Adrenal gland (tissue), 5 donors: ENCODE data around the gene ALAS2.

ENCODE experiments used
- POLR2A ChIP-seq, 2 donors: fragments of 450-650 bp; IDR thresholded peaks; one replicate each; pipeline ENCODE4 v1.6.1; 2017; ENCODE audit warnings: antibody characterized with exemption in 2 of 2, mild to moderate bottlenecking in 2 of 2, moderate library complexity in 1 of 2
- TF ChIP-seq, protein P1 (sequence below), 6 experiments: fragments of 450-650 bp in 4 of 6; fragments of 200-600 bp in 2 of 6; sonication (generic) in 1 of 6; IDR thresholded peaks; 1 replicate in 5 of 6; 2 replicates in 1 of 6; pipeline versions ENCODE4 v1.5.1 to v1.8.0; 2016 to 2021; ENCODE audit warnings: antibody characterized with exemption in 6 of 6, mild to moderate bottlenecking in 2 of 6, moderate library complexity in 1 of 6
- donor health status: DM: no; HTN: no; CAD: no.

GRCh38 chrX:55056820-55057674 lies 26.3 kb upstream of the ALAS2 start:
- TF ChIP-seq, protein P1, sequence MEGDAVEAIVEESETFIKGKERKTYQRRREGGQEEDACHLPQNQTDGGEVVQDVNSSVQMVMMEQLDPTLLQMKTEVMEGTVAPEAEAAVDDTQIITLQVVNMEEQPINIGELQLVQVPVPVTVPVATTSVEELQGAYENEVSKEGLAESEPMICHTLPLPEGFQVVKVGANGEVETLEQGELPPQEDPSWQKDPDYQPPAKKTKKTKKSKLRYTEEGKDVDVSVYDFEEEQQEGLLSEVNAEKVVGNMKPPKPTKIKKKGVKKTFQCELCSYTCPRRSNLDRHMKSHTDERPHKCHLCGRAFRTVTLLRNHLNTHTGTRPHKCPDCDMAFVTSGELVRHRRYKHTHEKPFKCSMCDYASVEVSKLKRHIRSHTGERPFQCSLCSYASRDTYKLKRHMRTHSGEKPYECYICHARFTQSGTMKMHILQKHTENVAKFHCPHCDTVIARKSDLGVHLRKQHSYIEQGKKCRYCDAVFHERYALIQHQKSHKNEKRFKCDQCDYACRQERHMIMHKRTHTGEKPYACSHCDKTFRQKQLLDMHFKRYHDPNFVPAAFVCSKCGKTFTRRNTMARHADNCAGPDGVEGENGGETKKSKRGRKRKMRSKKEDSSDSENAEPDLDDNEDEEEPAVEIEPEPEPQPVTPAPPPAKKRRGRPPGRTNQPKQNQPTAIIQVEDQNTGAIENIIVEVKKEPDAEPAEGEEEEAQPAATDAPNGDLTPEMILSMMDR (IDR thresholded peaks at IDR 0.05): no peak
- no peak for TF ChIP-seq POLR2A (IDR thresholded peaks at IDR 0.05)
